Activated naive CD8-positive, alpha-beta T cell treated with anti-CD3 and anti-CD28 coated beads, Interleukin-2, amount 50 U/mL, for 16 hours (primary cell): ENCODE data around the gene SLC16A7.

ENCODE experiments used
- DNase-seq: peaks from one replicate; pipeline ENCODE4 v3.0.0-alpha.2; 2020; ENCODE audit warnings: low read depth, low spot score

SLC16A7 gene

DNA sequence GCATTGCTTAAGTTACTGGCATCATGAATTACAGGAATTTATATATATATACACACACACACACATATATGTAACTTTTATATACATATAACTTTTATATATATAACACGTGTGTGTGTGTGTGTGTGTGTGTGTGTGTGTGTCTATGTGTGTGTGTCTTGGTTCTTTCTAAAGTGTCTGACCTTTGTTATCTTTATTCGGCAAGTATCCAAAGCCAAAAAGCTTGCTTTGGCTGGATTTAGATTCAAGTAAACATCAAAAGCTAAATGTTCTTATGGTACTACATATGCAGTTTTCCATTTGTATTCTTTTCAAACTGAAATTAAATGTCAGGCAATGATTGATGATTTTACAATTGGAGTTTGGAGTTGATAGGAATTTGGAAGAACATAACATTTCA, 69.9 kb downstream of the SLC16A7 start:
- DNase-seq, result no peak

DNA sequence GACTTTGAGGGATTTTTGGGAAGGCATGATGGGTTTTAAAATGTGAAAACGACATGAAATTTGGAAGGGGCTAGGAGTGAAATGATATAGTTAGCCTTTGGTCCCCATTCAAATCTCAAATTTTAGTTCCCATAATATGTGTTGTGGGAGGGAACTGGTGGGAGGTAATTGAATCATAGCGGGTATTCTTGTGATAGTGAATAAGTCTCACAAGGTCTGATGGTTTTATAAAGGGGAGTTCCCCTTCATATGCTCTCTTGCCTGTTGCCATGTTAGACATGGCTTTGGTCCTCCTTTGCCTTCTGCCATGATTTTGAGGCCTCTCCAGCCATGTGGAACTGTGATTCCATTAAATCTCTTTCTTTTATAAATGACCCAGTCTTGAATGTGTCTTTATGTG, 72.8 kb downstream of the SLC16A7 start:
- DNase-seq, result no peak

DNA sequence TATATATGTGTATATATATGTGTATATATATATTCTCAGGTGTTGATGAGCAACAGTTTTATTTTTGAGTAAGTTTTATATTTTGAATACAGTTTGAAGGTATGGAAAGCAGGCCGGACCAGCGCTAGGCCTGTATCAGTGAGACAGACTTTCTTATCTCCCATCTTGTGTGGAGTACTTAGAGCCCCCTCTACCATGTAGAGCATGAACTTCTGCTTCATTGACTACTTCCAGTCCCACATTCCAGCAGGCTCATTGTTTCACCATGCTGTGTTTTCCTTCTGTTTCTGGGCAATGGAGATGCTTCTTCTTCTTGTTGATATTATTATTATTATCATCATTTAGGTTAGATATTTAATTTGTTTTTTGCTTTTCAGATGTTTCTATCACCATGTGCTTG, 76.4 kb downstream of the SLC16A7 start:
- no peak for DNase-seq

DNA sequence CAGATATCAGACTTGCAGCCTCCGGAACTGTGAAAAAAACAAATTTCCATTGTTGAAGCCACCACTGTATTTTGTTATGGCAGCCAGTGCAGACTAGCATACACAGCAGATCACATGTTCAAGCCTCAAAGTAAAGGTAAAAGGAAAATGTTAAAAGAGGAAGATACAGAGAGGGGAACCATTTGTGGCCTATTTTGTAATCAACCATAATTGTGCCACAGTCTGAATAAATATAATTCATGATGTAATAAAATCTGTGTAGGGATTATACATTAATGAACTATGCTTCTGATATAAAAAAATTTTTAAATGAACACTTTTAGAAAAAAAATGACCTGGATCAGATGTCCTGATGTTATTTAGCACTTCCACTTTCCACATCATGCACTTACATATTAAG, 79.6 kb downstream of the SLC16A7 start:
- no peak for DNase-seq

DNA sequence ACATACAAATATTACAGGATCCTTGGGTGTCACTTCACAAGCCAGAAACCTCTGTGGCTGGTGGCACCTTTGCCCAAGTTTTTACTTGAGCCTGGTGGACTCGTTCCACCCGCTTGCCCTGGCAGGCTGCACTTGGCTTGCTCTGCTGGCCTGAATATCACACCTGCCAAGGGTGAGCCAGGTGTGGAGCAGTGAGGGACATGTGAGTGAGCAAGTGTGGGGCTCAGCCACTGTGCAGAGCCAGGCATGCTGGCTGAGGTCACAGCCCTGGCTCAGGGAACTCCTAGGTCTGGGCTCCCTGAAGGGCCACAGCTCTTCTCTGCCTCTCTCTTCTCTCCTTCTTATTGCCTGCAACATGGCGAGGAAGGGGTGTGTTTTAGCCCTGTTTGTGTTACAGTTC, 82.0 kb downstream of the SLC16A7 start:
- DNase-seq, result no peak

DNA sequence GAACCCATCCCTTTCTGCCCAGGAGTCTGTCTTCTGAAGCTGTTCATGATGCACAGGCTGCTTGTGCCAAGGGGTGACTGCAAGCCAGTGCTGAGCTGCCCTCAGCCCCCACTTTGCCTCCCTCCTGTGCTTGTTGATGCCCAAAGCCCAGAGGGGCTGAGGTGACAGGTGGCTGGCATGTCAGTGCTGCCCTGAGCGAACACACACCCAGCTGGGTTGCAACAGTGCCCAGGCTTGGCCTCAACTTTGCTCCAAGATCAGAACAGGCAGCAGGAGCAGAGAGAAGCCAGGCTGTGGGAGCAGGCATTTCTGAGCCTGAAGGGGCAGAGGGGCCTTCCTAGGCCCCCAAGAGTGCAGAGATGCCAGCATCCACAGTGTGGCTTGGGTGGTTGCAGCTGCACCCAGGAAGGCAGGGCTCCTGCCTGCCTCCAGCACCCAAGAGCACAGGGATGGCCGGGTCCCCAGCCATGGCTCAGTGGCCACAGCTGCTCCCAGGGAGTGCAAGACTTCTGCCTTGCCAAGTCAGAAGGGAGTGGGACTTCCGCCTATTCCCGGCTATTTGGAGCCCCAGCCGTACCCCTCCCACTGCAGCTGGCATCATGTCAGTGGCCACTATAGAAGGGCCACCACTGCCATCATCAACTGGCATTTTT, 83.1 kb downstream of the SLC16A7 start:
- no peak for DNase-seq

DNA sequence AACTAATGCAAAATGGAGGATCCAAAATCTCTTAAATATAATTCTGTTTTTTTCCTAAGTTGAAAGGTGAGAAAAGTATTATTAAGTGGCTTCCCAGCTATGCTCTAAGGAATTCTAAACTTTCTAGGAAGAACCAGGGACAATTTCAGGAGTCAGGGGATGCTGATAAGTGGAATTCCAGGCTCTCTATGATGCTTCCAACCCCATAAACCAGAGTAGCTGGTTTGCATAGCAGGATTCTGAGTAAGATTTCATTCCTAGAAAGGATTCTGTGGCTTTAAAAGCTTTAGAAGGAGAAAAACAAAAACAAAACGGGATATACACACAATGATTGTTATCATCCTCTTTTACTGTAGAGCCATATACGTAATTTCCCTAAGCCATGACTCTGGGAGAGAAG, 93.9 kb downstream of the SLC16A7 start:
- DNase-seq, result no peak

DNA sequence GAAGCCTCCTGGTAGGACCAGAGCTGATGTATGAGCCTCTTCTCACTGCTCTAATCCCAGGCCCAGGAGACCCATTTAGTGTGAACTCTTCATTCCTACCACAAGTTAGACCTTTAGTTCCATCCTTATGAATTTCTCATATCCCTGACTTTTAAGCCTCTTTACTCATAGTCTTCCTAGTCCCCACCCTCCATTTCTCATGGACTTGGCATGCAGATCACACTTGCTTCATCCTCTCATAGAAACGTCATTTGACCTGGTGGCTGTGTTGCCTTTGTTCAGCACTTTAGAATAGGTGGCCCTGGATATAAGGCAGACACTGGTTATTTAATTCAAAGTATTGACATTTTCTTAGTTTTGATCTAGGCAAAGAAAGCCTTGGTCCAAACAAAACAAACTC, 99.5 kb downstream of the SLC16A7 start:
- no peak for DNase-seq

DNA sequence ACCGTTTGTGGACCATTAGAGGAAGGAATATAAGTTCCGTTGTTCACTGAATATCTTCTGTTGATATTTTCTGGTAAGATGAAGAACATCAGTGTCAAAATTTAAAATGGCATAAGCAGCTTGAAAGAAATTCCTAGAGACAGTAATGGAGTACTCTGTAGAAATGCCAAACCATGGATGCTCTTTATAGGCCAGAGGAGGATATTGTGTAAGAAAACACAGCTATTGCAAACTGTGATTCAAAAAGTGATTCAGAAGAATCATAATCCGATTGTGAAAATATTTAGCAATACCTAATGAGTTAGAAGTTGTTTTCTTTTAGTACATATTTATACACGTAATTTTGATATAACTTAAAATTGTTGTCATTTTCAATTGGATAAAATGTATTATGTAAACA, 102.8 kb downstream of the SLC16A7 start:
- DNase-seq, result no peak

DNA sequence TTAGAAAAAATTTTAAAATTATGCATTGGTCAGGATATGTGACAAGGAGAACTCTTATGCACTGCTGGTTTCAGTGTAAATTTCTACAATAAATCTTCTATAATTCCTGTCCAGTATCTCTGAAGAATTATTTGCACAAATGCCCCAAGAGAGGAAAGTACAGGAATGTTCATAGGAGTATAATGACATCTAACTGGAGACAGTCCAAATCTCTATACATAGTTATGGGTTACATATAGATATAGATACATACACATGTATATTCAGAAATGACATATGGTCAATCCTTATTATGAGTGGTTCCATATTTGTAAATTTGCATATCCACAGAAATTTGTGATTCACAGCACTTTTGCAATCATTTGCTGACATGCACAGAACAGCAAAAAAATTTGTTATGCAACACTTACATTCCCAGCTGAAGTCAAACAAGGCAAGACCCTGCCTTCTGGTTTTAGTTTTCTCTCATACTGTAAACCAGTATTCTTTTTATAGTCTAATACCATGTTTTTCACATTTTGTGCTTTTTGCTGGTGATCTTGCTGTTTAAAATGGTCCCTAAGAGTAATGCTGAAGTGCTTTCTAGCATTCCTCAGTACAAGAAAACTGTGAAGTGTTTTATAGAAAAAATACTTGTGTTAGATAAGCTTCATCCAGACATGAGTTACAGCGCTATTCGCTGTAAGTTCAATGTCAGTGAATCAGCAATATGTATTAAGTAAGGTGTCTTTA, 103.8 kb downstream of the SLC16A7 start:
- no peak for DNase-seq

DNA sequence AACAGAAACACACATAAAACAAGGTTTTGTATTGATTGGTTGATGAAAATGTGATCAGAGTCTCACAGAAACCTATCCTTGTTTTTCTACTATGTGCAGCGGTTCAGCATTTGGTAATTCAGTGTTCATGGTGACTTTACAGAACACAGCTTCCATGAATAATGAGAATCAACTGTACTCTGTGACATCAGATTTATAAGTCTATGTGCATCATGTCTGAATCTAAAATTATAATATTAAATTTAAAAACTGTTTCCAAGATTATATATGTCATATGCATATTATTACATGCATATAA, 104.3 kb downstream of the SLC16A7 start:
- no peak for DNase-seq

DNA sequence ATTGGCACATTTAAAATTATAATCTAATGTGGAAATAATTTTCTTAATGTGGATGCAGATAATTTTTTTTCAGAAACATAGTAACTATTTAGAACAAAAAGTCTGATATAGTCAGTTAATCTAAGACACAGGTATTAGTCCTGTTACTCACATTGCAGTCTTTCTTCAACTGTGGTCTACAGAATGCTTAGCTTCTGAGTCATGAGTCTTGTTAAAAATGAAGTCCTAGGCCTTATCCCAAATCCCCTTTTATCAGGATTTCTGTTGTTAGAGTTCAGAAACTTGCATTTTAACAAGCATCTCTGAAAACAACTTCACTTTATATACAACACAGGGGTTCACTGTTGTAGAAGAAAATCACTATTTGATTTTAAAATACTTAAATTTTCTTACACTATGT, 112.2 kb downstream of the SLC16A7 start:
- no peak for DNase-seq

DNA sequence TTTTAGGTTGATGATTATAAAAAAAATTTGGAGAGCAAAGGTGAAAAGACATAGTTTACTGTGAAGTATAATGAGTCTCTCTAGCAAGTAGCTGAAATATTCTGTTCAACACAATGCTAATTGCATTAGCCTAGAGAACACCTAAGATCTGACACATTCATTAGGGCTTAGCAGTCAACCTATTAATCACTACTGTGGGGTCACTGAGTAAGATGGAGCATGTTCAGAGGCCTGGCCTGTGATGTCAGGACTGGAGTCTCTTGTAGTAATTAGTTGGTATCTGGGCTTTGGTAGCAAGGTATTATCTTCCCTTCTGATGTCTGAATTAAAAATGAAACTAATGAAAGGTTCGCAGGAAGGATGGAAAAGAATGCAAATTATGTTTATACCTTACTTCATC, 112.7 kb downstream of the SLC16A7 start:
- DNase-seq, result no peak

DNA sequence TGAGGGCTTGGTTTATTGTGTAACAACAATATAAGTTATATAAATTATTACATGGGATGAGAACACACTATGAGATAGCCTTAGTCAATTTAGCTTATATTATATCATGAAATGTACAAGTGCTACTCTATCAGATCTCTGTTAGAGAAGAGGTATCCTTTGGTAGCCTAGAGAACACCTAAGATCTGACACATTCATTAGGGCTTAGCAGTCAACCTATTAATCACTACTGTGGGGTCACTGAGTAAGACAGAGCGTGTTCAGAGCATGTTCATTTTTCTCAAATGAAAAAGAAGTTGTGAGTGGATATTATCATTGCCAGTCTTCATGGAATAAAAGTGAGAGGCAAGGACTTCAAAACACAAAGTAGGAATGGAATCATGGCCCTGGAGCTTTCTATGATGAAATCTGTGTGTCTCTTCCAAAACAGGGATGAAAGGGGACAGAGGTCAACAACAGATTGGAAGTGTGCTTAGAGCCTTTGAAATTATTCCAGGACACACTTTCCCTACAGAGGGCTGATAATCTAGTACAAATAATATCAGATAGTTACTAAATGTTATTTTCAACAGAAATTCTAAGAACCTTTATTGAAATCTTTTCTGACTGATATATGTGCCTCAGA, 114.3 kb downstream of the SLC16A7 start:
- DNase-seq, result no peak

DNA sequence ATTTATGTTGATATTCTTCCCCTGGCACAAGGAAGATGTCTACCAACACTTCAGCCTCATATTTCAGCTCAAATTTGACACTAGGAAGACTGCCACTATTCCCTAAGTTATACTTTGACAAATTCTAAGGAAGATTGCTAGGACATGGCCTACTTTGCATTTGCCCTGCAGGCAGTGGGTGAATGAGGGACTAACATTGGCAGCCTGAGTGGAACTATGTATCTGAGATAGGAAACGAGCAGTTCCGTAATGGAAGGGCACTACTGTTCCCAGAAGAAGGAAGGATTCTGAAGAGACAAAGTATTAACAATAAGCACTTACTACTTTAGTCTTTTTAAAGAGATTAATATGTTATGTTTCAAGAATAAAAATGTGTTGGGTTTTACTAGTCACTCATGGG, 115.1 kb downstream of the SLC16A7 start:
- no peak for DNase-seq

DNA sequence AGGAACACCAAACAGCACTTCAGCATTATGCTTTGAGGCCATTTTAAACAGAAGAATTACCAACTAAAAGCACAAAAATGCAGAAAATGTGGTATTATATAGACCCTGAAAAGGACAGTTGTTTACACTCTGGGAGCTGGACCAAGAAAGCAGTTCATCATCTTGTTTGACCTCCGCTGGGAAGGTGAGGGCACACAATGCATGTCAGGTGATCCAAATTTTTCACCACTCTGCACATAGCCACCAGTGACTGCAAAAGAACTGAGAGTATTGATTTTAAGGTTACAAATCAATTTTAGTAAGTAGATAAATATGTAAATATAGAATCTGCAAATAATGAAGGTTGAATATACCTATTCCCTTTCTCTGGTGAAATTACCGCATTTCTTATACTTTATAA, 119.6 kb downstream of the SLC16A7 start:
- DNase-seq, result no peak

DNA sequence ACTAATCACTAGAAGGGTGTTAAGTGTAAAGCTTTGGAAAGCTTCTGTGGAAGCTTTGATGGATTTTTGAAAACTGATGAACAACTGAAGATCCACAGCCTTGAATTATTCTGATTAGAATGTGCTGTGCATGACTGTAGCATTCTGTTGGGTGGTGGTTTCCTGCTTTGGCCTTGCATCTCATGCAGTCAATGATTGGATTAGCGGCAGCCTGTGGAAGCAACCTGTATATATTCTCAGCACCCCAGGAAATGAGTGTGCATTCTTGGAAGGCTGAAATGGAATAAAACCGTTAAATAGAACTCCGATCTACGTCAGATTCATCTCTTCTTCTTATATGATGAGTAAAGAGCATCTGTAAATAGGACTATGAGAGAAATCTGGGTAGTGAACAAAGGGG, 120.2 kb downstream of the SLC16A7 start:
- DNase-seq, result no peak

DNA sequence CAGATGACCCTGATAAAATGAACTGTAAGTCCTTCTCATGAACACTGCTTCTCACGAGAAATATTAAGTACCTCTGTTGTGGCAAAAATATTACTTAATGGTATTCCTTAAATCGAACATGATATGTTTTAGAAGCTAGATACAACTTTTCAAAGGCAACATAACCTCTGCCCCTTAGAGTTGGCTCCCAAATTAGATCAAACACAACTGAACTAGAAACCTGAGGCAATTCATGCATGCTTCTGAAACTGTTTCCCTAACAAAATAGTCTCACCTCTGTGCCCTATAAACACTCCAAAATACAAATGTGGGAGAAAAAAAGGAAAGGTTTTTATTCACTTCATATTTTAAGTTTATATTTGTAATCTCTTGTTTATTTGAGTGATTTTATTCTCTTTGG, 121.6 kb downstream of the SLC16A7 start:
- no peak for DNase-seq

DNA sequence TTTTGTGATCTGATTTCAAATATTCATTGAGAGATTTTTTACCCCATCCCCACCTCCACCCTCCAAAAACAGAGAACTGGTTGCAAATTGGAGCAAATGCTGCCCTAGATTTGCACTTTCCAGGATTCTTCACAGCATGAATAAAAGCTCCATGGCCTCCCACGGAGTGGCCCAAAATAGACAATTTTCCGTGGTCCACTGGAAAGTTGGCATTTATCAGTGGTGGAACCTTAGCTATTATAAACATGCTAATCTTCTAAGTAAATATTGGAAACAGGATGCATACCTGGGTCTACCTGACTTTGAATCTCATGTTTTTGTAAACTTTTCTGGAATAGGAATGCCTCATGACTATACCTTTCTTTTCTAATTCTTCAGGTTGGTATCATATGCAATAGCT, 123.9 kb downstream of the SLC16A7 start:
- no peak for DNase-seq

DNA sequence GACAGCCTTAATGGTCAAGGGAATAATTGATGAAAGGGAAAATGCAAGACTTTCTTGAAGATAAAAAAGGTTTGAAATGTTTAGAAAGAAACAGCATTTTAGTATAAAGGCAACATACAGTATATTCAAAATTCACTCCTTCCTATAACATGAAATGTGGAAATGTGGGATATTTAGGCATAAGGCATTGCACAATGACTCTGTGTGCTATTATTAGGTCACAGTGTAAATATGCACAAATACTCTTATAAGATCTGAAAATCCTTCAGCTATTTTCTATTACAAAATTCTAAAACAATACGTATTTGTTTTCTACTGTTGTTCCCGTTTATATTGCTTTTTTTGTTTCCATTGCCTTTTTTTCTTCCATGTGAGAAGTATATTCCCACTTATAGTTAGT, 127.7 kb downstream of the SLC16A7 start:
- no peak for DNase-seq

DNA sequence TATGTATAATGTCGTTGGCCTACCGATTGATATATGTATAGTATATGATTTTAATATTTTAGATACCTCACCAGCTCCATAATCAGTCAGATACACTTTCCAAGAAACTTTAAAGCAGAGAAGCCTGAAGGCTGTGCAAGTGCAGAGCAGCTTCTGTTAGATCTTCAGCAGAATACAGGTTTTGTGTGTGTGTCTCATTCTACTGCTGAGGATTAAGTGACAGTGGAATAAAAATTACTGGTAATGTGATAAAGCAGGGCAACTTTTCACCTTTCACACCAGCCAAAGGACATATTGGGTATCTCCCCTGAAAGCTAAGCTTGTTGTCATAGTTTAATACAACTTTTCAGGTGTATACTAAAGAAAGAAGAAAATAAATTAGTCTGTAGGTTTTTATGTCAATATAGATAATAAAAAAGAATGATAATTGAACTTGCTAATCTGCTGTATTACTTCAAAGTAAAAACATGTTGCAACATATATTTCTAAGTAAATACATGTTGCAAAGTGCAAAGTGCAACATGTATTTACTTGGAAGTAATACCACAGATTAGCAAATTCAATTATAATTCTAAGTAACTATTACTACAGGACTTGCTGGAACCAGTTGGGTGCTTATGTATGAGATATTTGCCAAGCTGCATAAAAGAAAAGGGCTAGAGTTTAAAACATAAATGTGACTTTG, 128.3 kb downstream of the SLC16A7 start:
- no peak for DNase-seq

DNA sequence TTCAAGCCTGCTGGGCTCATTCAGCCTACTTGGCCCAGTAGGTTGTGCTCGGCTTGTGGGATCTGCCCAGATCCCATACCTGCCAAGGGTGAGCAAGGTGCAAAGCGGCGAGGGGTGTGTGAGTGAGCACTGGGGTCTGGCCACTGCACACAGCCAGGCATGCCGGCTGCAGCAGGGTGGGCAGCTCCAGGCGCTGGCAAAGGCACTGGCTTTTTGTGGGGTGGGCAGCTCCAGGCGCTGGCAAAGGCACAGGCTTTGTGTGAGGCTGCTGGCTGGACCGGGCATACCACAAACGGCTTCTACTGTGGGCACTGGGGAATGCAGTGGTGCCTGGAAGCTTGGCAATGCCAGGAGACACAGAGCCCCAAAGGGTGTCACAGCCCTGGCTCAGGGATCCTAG, 137.4 kb downstream of the SLC16A7 start:
- no peak for DNase-seq

DNA sequence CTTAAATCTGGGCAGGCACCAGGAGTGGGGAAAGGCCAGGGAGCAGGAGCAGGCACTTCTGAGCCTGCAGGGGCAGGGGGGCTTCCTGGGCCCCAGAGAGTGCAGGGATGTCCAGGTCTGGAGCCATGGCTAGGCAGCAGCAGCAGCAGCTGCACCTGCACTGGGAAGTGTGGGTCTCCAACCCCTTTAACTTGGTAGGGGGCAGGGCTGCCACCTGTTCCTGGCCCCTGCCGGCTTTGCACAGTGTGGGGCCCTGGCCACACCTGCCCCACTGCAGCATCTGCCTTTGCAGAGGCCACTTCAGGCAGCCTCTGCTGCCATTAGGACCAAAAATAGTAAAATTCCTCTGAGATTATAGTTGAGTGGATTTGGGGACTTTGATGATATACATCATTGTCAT, 138.5 kb downstream of the SLC16A7 start:
- no peak for DNase-seq
